GM12864 (cell line): Measurements from ENCODE around the gene CRB2.

Source experiments
- DNase-seq: peaks from one replicate; pipeline ENCODE4 v3.0.0-alpha.2; 2011; ENCODE audit warnings: low read depth
- H3K4me3 ChIP-seq: 2 replicates; pipeline ENCODE4 v1.5.1; 2011; ENCODE audit warnings: mild to moderate bottlenecking, low read depth, low read length, control low read depth
- TF ChIP-seq, protein P1 (sequence below): IDR thresholded peaks from 2 replicates; pipeline ENCODE4 v1.5.1; 2011; ENCODE audit warnings: low read depth, mild to moderate bottlenecking, moderate library complexity, low read length, control low read depth, inconsistent platforms; ENCODE audit errors: missing control alignments

CRB2 gene

DNA sequence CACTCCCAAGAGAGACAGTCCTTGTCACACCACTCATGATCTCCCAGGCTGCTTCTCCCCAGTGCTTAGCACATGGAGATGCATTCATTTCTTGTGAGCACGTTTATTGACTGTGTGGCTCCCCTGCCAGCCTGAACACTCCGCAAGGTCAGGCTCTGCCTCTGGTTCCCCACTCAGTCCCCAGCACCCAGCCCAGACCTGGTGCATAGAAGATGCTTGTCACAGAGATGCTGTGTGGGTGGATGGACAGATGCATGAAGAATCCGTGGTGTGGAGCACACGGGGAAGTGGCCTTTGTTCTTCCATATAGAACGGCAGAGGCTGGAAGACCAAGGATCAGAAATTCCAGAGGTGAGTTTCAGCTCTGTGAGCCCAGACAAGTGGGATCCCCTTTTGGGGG is 13.8 kb upstream of the CRB2 start:
- no peak for DNase-seq
- no peak overlapping the region for H3K4me3 ChIP-seq
- TF ChIP-seq, protein P1, sequence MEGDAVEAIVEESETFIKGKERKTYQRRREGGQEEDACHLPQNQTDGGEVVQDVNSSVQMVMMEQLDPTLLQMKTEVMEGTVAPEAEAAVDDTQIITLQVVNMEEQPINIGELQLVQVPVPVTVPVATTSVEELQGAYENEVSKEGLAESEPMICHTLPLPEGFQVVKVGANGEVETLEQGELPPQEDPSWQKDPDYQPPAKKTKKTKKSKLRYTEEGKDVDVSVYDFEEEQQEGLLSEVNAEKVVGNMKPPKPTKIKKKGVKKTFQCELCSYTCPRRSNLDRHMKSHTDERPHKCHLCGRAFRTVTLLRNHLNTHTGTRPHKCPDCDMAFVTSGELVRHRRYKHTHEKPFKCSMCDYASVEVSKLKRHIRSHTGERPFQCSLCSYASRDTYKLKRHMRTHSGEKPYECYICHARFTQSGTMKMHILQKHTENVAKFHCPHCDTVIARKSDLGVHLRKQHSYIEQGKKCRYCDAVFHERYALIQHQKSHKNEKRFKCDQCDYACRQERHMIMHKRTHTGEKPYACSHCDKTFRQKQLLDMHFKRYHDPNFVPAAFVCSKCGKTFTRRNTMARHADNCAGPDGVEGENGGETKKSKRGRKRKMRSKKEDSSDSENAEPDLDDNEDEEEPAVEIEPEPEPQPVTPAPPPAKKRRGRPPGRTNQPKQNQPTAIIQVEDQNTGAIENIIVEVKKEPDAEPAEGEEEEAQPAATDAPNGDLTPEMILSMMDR = no peak

DNA sequence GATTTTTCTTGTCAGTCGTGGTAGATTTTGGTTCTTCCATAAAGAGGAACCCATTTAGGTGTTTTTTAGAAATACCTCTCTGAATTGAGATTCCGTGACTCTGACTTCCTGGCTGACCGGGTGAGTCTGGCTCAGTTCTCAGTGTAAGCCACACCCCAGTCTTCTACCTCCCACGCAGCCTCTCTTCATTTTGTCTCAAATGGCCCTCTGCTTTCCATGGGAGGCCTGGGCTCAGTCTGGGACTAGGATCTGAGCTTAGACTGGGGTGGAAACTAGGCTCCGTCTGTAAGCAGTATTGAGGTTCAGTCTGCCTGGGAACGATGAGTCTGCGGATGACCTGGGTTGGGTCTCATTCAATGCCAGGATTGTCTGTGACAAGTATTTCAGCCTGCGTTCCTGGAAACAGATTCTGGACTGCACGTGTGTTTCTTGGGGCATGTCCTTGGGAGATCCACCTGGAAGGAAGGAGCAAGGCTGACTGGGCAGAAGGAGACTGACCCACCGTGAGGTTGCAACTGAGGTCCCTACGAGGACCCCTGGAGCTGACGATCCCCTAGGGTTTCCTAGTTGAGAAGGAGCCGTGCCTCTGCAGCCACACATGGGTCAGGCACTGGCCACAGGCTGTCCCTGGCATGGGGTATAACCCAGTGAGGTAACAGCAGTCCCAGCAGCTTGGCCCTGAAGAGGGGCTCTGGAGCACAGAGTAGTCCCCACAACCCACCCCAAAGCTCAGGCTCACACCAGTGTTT is 12.4 kb upstream of the CRB2 start:
- DNase-seq = peak; percentile 79
- H3K4me3 ChIP-seq = peak overlapping the region; percentile 6
- TF ChIP-seq, protein P1 = no peak

DNA sequence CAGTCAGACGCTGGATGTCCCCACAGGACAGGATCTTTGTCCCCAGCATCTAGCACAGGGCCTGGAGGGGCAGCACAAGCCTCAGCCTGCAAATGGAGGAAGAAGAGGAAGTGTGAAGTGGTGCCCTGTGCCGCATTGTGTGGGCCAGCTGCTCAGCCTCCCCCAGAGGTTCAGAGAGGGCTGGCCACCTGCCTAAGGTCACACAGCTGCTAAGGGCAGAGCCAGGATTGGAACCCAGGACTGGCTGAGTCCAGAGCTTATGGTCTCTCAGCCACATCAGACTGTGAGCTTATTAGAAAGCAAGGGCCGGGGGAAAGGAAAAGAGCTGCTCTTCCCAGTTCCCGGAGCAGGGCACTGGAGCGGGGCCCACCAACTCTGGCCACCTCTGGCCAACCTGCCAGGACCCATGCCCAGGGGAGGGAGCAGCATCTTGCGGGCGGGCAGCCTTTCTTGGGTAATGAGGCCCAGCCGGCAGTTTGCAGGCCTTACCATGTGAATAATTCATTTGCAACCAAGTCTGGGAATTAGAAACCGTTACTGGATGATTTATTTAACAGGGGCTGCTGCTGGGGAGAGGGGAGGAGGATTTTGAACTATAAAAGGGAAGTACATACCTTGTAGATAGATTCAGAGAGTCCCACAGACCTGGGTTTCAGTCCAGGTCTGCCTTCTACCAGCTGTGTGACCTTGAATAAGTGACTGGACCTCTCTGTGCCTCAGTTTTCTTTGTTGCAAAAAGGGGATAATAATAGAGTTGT is 11.6 kb upstream of the CRB2 start:
- TF ChIP-seq, protein P1 = no peak
- H3K4me3 ChIP-seq = no peak overlapping the region
- no peak for DNase-seq

DNA sequence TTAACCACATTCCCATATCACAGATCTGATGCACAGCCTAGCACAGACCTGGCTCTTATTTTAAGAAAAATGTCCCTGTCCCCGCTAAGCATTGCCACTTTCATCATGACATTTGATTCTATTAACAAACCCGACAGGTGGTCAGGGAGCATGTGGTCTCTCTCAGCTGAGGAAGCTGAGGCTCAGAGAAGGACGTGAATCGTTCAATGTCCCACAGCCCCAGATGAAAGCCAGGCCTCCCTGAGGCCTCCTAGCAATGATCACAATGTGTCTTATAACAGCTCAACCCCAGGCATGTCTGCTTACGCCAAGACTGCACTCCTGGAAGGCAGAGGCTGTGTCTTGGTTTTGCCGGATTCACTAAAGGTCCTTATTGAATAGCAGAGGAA is 10.4 kb upstream of the CRB2 start:
- TF ChIP-seq, protein P1 = no peak
- H3K4me3 ChIP-seq = no peak overlapping the region
- no peak for DNase-seq

DNA sequence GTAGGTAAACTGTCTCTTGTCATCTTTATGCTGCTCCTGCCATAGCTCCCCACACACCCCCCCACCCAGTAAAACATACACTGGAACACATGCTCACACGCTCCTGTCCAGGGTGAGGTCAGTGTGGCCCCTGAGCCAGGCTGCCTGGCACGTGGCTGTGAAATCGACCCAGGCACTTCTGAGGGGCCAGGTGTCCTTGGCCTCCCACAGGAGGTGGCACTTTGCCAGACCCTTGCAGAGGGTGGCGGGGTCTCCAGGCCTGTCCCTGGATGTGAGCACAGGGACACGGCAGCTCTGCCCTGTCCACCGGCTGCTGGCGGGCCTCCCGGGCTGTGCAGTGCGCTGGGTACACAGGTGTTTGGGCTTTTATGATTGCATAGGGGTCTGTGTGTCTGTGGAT is 10.0 kb upstream of the CRB2 start:
- TF ChIP-seq, protein P1 = no peak
- no peak for DNase-seq
- no peak overlapping the region for H3K4me3 ChIP-seq

DNA sequence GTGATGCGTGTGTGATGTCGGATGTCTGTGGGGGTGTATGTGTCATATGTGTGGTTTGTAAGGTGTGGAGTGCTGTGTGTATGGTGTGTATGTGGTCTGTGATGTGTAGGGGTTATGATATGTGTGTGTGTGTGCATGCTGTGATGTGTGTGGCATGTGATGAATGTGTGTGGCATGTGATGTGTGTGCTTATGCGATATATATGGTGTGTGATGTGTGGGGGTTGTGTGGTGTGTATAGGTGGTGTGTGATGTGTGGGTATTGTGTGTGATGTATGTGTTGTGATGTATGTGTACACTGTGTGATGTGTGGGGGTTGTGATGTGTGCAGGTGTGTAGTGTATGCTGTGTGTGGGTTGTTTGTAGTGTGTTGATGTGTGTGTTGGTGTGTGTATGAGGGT is 9.2 kb upstream of the CRB2 start:
- TF ChIP-seq, protein P1 = no peak
- H3K4me3 ChIP-seq = no peak overlapping the region
- DNase-seq = no peak
